K562 (cell line): ENCODE measurements around the gene RC3H2.

ENCODE experiments used
- ARID2 ChIP-seq: fragments of 450-650 bp; IDR thresholded peaks from 2 replicates; pipeline ENCODE4 v1.6.1; 2017; ENCODE audit warnings: antibody characterized with exemption, mild to moderate bottlenecking
- CHD2 ChIP-seq: IDR thresholded peaks from 2 replicates; pipeline ENCODE4 v1.6.1; 2011; ENCODE audit warnings: low read depth, low read length
- CTCF ChIP-seq, 3 experiments: IDR thresholded peaks in 2 of 3; conservative IDR thresholded peaks in 1 of 3; 2 replicates each; pipeline ENCODE4 v1.5.1; 2011 to 2012; ENCODE audit warnings: low read length in 3 of 3, mild to moderate bottlenecking in 3 of 3, control low read depth in 2 of 3, improper control_type of control experiment in 1 of 3, inconsistent platforms in 1 of 3, low read depth in 1 of 3, mixed read lengths in 1 of 3, moderate library complexity in 1 of 3; ENCODE audit not compliant: insufficient read depth in 2 of 3
- ETS1 ChIP-seq: conservative IDR thresholded peaks from 2 replicates; pipeline ENCODE4 v1.6.1; 2011; ENCODE audit warnings: low read depth, mild to moderate bottlenecking, low read length; ENCODE audit not compliant: control insufficient read depth
- HINFP ChIP-seq: fragments of 450-650 bp; conservative IDR thresholded peaks from 2 replicates; pipeline ENCODE4 v1.6.1; 2016; ENCODE audit warnings: missing genetic modification characterization, low read depth, mild to moderate bottlenecking, control low read depth, missing compliant biosample characterization
- LEF1 ChIP-seq: fragments of 450-650 bp; IDR thresholded peaks from 2 replicates; pipeline ENCODE4 v1.6.1; 2016; ENCODE audit warnings: mild to moderate bottlenecking
- PHF8 ChIP-seq: fragments of 200-600 bp; sonication (generic); IDR thresholded peaks from 2 replicates; pipeline ENCODE4 v1.6.1; 2012; ENCODE audit warnings: mixed run types, mild to moderate bottlenecking, inconsistent platforms, low read length, moderate library complexity, borderline replicate concordance
- POLR2G ChIP-seq: fragments of 200-400 bp; formaldehyde crosslinking; IDR thresholded peaks from 2 replicates; pipeline ENCODE4 v1.6.1; 2017; ENCODE audit warnings: low read depth, mild to moderate bottlenecking, antibody characterized with exemption, low read length, moderate library complexity
- PRDM10 ChIP-seq: fragments of 450-650 bp; IDR thresholded peaks from 2 replicates; pipeline ENCODE4 v1.6.1; 2018; ENCODE audit not compliant: partially characterized antibody
- REST ChIP-seq, 2 experiments: fragments of 450-650 bp; formaldehyde crosslinking in 1 of 2; IDR thresholded peaks; 2 replicates each; pipeline versions ENCODE4 v1.4.0 to v1.6.1; 2014 to 2020; ENCODE audit warnings: mild to moderate bottlenecking in 2 of 2, borderline replicate concordance in 1 of 2, low read depth in 1 of 2
- SREBF2 ChIP-seq: sonication (generic); formaldehyde crosslinking; IDR thresholded peaks from 2 replicates; pipeline ENCODE4 v1.4.0; 2020; ENCODE audit warnings: mild to moderate bottlenecking, missing genetic modification reagents
- TAF15 ChIP-seq: fragments of 200-400 bp; formaldehyde crosslinking; IDR thresholded peaks from 2 replicates; pipeline ENCODE4 v1.6.1; 2017; ENCODE audit warnings: mild to moderate bottlenecking, low read depth, low read length, moderate library complexity
- YY1 ChIP-seq, 3 experiments: IDR thresholded peaks; 2 replicates each; pipeline ENCODE4 v1.6.1; 2011; ENCODE audit warnings: low read length in 2 of 3, mild to moderate bottlenecking in 2 of 3, moderate library complexity in 2 of 3, borderline replicate concordance in 1 of 3, control low read depth in 1 of 3, low read depth in 1 of 3; ENCODE audit not compliant: insufficient read depth in 3 of 3, insufficient replicate concordance in 2 of 3, control insufficient read depth in 1 of 3, insufficient read length in 1 of 3; ENCODE audit errors: extremely low read depth in 1 of 3

GRCh38 chr9:122827761-122828093 is 77.4 kb downstream of the RC3H2 start:
- TF ChIP-seq CTCF (IDR thresholded peaks at IDR 0.05 in 2 of 3, conservative IDR thresholded peaks at IDR 0.05 in 1 of 3; ENCODE audit: insufficient read depth in 2 of 3, low read depth in 1 of 3, low read length in 3 of 3): no peak
- no peak for TF ChIP-seq SREBF2 (CRISPR knock-in tag)
- TF ChIP-seq CHD2: no peak
- no peak for TF ChIP-seq YY1 (IDR thresholded peaks at IDR 0.05; ENCODE audit: borderline replicate concordance in 1 of 3, control insufficient read depth in 1 of 3, extremely low read depth in 1 of 3, insufficient read depth in 3 of 3, insufficient read length in 1 of 3, insufficient replicate concordance in 2 of 3, low read depth in 1 of 3, low read length in 2 of 3)
- no peak for TF ChIP-seq REST (IDR thresholded peaks at IDR 0.05; ENCODE audit: borderline replicate concordance)
- no peak for TF ChIP-seq REST (CRISPR knock-in tag; IDR thresholded peaks at IDR 0.05; ENCODE audit: low read depth)
- no peak for TF ChIP-seq ARID2
- TF ChIP-seq ETS1: no peak
- no peak for TF ChIP-seq POLR2G
- no peak for TF ChIP-seq HINFP (tag)
- no peak for TF ChIP-seq PRDM10
- TF ChIP-seq PHF8: no peak
- no peak for TF ChIP-seq LEF1
- TF ChIP-seq TAF15: no peak
